Fibroblast of lung (primary cell): ENCODE measurements around the gene CDC16. TPM values are rescaled to one million over a fixed set of nuclear protein-coding genes. Genes with fewer than 3 reads are reported as not detected.
"Not testable (repeated sequence)": the region's sequence is repeated elsewhere in the genome, so short reads cannot be mapped to it uniquely, and the experiment has no call there.

Source experiments
- DNase-seq, 2 donors: peaks; one replicate each; pipeline versions ENCODE4 v3.0.0 to v3.0.0-alpha.2; 2010; ENCODE audit warnings: low read depth in 2 of 2
- H2AFZ ChIP-seq: 2 replicates; pipeline ENCODE4 v1.5.1; 2012; ENCODE audit warnings: low read length, control low read depth, inconsistent platforms
- H3K27ac ChIP-seq: 2 replicates; pipeline ENCODE4 v1.5.1; 2011; ENCODE audit warnings: low read length, control low read depth; ENCODE audit not compliant: insufficient read depth
- H3K27me3 ChIP-seq: 2 replicates; pipeline ENCODE4 v1.5.1; 2011; ENCODE audit warnings: mild to moderate bottlenecking, low read length; ENCODE audit not compliant: control insufficient read depth, insufficient read depth
- H3K36me3 ChIP-seq: 2 replicates; pipeline ENCODE4 v1.5.1; 2011; ENCODE audit warnings: low read length; ENCODE audit not compliant: control insufficient read depth, insufficient read depth
- H3K4me1 ChIP-seq: 2 replicates; pipeline ENCODE4 v1.5.1; 2011; ENCODE audit warnings: low read length; ENCODE audit not compliant: control insufficient read depth, insufficient read depth; ENCODE audit errors: extremely low read depth
- H3K4me2 ChIP-seq: 2 replicates; pipeline ENCODE4 v1.5.1; 2011; ENCODE audit warnings: low read length, control low read depth; ENCODE audit not compliant: insufficient read depth; ENCODE audit errors: extremely low read depth
- H3K4me3 ChIP-seq, 4 experiments: fragments of 200-600 bp in 1 of 4; sonication (generic) in 1 of 4; replicated peaks in 1 of 4; 2 replicates each; pipeline ENCODE4 v1.5.1; 2011 to 2016; ENCODE audit warnings: low read length in 4 of 4, low read depth in 3 of 4, mild to moderate bottlenecking in 3 of 4, control low read depth in 2 of 4, inconsistent platforms in 1 of 4, mixed read lengths in 1 of 4; ENCODE audit not compliant: insufficient read depth in 1 of 4; ENCODE audit errors: control extremely low read depth in 1 of 4
- H3K79me2 ChIP-seq: 2 replicates; pipeline ENCODE4 v1.5.1; 2012; ENCODE audit warnings: mild to moderate bottlenecking, low read length, inconsistent platforms; ENCODE audit not compliant: control insufficient read depth, insufficient read depth
- H3K9ac ChIP-seq: 2 replicates; pipeline ENCODE4 v1.5.1; 2011; ENCODE audit warnings: mild to moderate bottlenecking, low read length, control low read depth; ENCODE audit not compliant: insufficient read depth
- H3K9me3 ChIP-seq: 2 replicates; pipeline ENCODE4 v1.5.1; 2012; ENCODE audit warnings: low read depth, low read length; ENCODE audit not compliant: control insufficient read depth, insufficient read depth
- H4K20me1 ChIP-seq: 2 replicates; pipeline ENCODE4 v1.5.1; 2011; ENCODE audit warnings: low read length; ENCODE audit not compliant: control insufficient read depth, insufficient read depth; ENCODE audit errors: extremely low read depth
- EZH2 ChIP-seq: IDR thresholded peaks from 2 replicates; pipeline ENCODE4 v1.5.1; 2012; ENCODE audit warnings: low read length, control low read depth, mild to moderate bottlenecking; ENCODE audit errors: missing control alignments
- polyA plus RNA-seq, 2 donors: library from polyadenylated mRNA; depleted of rRNA in 1 of 2; stranded (reverse) in 1 of 2; unstranded in 1 of 2; fragments of >200 nt; gene quantifications; 2 replicates each; pipeline ENCODE4 v1.2.1, GENCODE V29; 2011 to 2012; ENCODE audit warnings: missing spikeins in 1 of 2
- total RNA-seq: library from RNA; depleted of rRNA; stranded (reverse); fragments of >200 nt; gene quantifications from 2 replicates; pipeline ENCODE4 v1.2.1, GENCODE V29; 2014
- TF ChIP-seq, protein P1 (sequence below), 2 donors: IDR thresholded peaks in 1 of 2; conservative IDR thresholded peaks in 1 of 2; 1 replicate in 1 of 2; 2 replicates in 1 of 2; pipeline ENCODE4 v1.5.1; 2011 to 2012; ENCODE audit warnings: low read length in 2 of 2, control low read depth in 1 of 2, inconsistent platforms in 1 of 2, low read depth in 1 of 2, mild to moderate bottlenecking in 1 of 2

The CDC16 gene
- total and polyA plus RNA-seq, 2 donors (not counting 1 experiment from before 2014, with no cell fraction given): 52.2 to 101 TPM

DNA sequence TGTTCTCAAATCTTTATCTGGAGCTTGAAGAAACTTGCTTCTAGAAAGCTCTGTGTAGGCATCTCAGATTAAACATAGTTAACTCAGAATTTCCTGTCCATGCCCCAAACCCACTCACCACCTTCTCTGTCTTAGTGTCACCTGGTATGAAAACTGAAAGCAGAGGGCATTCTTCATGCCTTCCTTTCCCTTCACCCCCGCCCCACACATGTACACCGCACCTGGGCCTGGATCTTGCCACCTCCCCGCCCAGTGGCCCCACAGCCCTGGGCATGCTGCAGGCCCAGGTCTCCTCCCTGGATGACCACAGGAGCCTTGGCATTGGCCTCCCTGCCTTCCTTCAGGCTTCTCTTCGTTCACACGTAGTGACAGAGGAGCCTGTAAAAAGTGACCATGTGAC is 39.8 kb upstream of the CDC16 start:
- Histone ChIP-seq H3K4me2 (no peak overlapping the region), H3K27me3 (peaks cover 11% of the 10 kb centered on the region), H3K9me3 (no peaks in the 10 kb centered on the region), H2AFZ (no peak overlapping the region), H4K20me1 (no peaks in the 10 kb centered on the region), H3K79me2 (no peaks in the 10 kb centered on the region), H3K4me3 (no peak overlapping the region), H3K4me1 (no peaks in the 10 kb centered on the region), H3K36me3 (no peaks in the 10 kb centered on the region), H3K27ac (no peak overlapping the region), H3K9ac (no peak overlapping the region)
- DNase-seq: no peak
- TF ChIP-seq EZH2: no peak
- TF ChIP-seq, protein P1, sequence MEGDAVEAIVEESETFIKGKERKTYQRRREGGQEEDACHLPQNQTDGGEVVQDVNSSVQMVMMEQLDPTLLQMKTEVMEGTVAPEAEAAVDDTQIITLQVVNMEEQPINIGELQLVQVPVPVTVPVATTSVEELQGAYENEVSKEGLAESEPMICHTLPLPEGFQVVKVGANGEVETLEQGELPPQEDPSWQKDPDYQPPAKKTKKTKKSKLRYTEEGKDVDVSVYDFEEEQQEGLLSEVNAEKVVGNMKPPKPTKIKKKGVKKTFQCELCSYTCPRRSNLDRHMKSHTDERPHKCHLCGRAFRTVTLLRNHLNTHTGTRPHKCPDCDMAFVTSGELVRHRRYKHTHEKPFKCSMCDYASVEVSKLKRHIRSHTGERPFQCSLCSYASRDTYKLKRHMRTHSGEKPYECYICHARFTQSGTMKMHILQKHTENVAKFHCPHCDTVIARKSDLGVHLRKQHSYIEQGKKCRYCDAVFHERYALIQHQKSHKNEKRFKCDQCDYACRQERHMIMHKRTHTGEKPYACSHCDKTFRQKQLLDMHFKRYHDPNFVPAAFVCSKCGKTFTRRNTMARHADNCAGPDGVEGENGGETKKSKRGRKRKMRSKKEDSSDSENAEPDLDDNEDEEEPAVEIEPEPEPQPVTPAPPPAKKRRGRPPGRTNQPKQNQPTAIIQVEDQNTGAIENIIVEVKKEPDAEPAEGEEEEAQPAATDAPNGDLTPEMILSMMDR (conservative IDR thresholded peaks at IDR 0.05 in 1 of 2, IDR thresholded peaks at IDR 0.05 in 1 of 2; ENCODE audit: low read depth in 1 of 2, low read length in 2 of 2): no peak

DNA sequence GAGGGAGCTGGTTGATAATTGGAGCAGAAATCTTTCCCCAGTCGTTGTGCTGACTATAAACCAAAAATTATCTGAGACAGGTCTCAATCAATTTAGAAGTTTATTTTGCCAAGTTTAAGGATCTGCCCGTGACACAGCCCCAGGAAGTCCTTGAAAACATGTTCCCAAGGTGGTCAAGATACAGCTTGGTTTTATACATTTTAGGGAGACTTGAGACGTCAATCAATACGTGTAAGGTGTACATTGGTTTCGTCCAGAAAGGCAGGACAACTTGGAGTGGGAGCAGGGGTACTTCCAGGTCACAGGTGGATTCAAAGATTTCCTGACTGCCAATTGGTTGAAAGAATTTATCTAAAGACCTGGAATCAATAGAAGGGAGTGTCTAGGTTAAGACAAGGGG is 38.1 kb upstream of the CDC16 start:
- DNase-seq: no peak
- Histone ChIP-seq H3K9me3 (no peaks in the 10 kb centered on the region), H3K27me3 (peaks cover 16% of the 10 kb centered on the region), H3K79me2 (no peaks in the 10 kb centered on the region), H3K4me2 (no peak overlapping the region), H3K27ac (no peak overlapping the region), H3K36me3 (no peaks in the 10 kb centered on the region), H3K4me1 (no peaks in the 10 kb centered on the region), H3K9ac (no peak overlapping the region), H4K20me1 (no peaks in the 10 kb centered on the region), H3K4me3 (no peak overlapping the region), H2AFZ (no peak overlapping the region)
- no peak for TF ChIP-seq EZH2
- TF ChIP-seq, protein P1 (conservative IDR thresholded peaks at IDR 0.05 in 1 of 2, IDR thresholded peaks at IDR 0.05 in 1 of 2; ENCODE audit: low read depth in 1 of 2, low read length in 2 of 2): no peak

DNA sequence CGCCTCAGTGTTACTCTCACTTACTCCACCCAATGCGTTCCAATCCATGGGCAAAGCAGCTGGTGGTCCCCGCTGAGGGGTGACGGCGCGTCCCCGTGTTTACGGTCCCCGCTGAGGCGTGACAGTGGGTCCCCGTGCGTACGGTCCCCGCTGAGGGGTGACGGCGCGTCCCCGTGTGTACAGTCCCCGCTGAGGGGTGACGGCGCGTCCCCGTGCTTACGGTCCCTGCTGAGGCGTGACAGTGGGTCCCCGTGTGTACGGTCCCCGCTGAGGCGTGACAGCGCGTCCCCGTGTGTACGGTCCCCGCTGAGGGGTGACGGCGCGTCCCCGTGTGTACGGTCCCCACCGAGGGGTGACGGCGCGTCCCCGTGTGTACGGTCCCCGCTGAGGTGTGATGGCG is 36.1 kb upstream of the CDC16 start:
- no peak overlapping the region for H3K27ac ChIP-seq
- no peak overlapping the region for H3K4me2 ChIP-seq
- H3K27me3 ChIP-seq: peaks cover 17% of the 10 kb centered on the region
- no peaks in the 10 kb centered on the region for H3K79me2 ChIP-seq
- H4K20me1 ChIP-seq: no peaks in the 10 kb centered on the region
- H2AFZ ChIP-seq: no peak overlapping the region
- H3K9ac ChIP-seq: no peak overlapping the region
- no peak overlapping the region for H3K4me3 ChIP-seq
- DNase-seq: no peak
- H3K4me1 ChIP-seq: no peaks in the 10 kb centered on the region
- H3K36me3 ChIP-seq: no peaks in the 10 kb centered on the region
- TF ChIP-seq, protein P1 (conservative IDR thresholded peaks at IDR 0.05 in 1 of 2, IDR thresholded peaks at IDR 0.05 in 1 of 2; ENCODE audit: low read depth in 1 of 2, low read length in 2 of 2): no peak
- TF ChIP-seq EZH2: no peak
- no peaks in the 10 kb centered on the region for H3K9me3 ChIP-seq

DNA sequence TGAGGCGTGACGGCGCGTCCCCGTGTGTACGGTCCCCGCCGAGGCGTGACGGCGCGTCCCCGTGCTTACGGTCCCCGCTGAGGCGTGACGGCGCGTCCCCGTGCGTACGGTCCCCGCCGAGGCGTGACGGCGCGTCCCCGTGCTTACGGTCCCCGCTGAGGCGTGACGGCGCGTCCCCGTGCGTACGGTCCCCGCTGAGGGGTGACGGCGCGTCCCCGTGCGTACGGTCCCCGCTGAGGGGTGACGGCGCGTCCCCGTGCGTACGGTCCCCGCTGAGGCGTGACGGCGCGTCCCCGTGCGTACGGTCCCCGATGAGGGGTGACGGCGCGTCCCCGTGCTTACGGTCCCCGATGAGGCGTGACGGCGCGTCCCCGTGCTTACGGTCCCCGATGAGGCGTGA is 35.2 kb upstream of the CDC16 start:
- H3K36me3 ChIP-seq, H3K9me3 ChIP-seq, H3K27ac ChIP-seq, H3K79me2 ChIP-seq, H3K4me1 ChIP-seq, H3K4me3 ChIP-seq, H3K9ac ChIP-seq, H4K20me1 ChIP-seq, DNase-seq, H2AFZ ChIP-seq, H3K4me2 ChIP-seq: not testable (repeated sequence)
- H3K27me3 ChIP-seq: peaks cover 17% of the 10 kb centered on the region
